ENCODE data around the gene CLDN4. TPM values are rescaled to one million over a fixed set of nuclear protein-coding genes. Genes with fewer than 3 reads are reported as not detected.
"Not testable (repeated sequence)": the region's sequence is repeated elsewhere in the genome, so short reads cannot be mapped to it uniquely, and the experiment has no call there.

CLDN4 gene
- total RNA-seq, 1 experiment from 2014 or later = 32.0 TPM

DNA sequence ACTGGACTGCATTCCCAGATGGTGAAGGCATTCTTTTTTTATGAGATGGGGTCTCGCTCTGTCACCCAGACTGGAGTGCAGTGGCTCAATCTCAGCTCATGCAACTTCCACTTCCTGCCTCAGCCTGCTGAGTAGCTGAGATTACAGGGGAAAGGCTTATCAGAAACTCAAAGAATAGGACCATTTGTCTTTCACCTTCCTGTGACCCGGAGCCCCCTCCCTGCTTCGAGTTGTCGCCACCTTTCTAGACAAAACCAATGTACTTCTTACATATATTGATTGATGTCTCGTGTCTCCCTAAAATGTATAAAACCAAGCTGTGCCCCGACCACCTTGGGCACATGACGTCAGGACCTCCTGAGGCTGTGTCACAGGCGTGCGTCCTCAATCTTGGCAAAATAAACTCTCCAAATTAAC, 13.3 kb downstream of the CLDN4 start:
- Mint-ChIP-seq H3K27ac (peak overlapping the region; percentile 40; the same call in 1 of the 2 replicates), H3K4me1 (peaks cover 31% of the 10 kb centered on the region), H3K36me3 (peaks cover 2% of the 10 kb centered on the region; the same call in 1 of the 2 replicates), H3K9me3 (peaks cover 7% of the 10 kb centered on the region), H3K4me3 (no peak overlapping the region), H3K27me3 (ENCODE audit: low read depth) (no peaks in the 10 kb centered on the region; the same call in 1 of the 2 replicates)
- ChIA-PET POLR2A (no interaction called here), CTCF (interaction anchor here (2.8 kb wide), 1 partner anchor 33 kb away, joined by 45 read pairs; no protein-coding TSS in a partner anchor)
- no peak for TF ChIP-seq NR1H2 (CRISPR knock-in tag; IDR thresholded peaks at IDR 0.05)
- no peak for TF ChIP-seq SP1 (CRISPR knock-in tag; conservative IDR thresholded peaks at IDR 0.05)
- TF ChIP-seq, protein P1, sequence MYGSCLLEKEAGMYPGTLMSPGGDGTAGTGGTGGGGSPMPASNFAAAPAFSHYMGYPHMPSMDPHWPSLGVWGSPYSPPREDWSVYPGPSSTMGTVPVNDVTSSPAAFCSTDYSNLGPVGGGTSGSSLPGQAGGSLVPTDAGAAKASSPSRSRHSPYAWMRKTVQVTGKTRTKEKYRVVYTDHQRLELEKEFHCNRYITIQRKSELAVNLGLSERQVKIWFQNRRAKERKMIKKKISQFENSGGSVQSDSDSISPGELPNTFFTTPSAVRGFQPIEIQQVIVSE (CRISPR knock-in tag; IDR thresholded peaks at IDR 0.05; ENCODE audit: borderline replicate concordance) = no peak
- TF ChIP-seq, protein P2, sequence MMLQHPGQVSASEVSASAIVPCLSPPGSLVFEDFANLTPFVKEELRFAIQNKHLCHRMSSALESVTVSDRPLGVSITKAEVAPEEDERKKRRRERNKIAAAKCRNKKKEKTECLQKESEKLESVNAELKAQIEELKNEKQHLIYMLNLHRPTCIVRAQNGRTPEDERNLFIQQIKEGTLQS (CRISPR knock-in tag; conservative IDR thresholded peaks at IDR 0.05) = no peak
- TF ChIP-seq FOXK1 (CRISPR knock-in tag; IDR thresholded peaks at IDR 0.05) = no peak
- no peak for TF ChIP-seq ZNF671 (CRISPR knock-in tag; IDR thresholded peaks at IDR 0.05)
- TF ChIP-seq, protein P3, sequence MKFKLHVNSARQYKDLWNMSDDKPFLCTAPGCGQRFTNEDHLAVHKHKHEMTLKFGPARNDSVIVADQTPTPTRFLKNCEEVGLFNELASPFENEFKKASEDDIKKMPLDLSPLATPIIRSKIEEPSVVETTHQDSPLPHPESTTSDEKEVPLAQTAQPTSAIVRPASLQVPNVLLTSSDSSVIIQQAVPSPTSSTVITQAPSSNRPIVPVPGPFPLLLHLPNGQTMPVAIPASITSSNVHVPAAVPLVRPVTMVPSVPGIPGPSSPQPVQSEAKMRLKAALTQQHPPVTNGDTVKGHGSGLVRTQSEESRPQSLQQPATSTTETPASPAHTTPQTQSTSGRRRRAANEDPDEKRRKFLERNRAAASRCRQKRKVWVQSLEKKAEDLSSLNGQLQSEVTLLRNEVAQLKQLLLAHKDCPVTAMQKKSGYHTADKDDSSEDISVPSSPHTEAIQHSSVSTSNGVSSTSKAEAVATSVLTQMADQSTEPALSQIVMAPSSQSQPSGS (CRISPR knock-in tag; IDR thresholded peaks at IDR 0.05; ENCODE audit: borderline replicate concordance, low read depth) = no peak
- no peak for TF ChIP-seq ZNF138 (CRISPR knock-in tag; conservative IDR thresholded peaks at IDR 0.05)
- TF ChIP-seq HMGA2 (CRISPR knock-in tag; IDR thresholded peaks at IDR 0.05) = no peak
- TF ChIP-seq TEAD1 (CRISPR knock-in tag; IDR thresholded peaks at IDR 0.05) = no peak
- no peak for TF ChIP-seq ZNF232 (CRISPR knock-in tag; IDR thresholded peaks at IDR 0.05)
- TF ChIP-seq, protein P4, sequence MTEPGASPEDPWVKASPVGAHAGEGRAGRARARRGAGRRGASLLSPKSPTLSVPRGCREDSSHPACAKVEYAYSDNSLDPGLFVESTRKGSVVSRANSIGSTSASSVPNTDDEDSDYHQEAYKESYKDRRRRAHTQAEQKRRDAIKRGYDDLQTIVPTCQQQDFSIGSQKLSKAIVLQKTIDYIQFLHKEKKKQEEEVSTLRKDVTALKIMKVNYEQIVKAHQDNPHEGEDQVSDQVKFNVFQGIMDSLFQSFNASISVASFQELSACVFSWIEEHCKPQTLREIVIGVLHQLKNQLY (CRISPR knock-in tag; IDR thresholded peaks at IDR 0.05) = no peak
- DNase-seq (ENCODE audit: low spot score) (no peak), ATAC-seq (no peak)

DNA sequence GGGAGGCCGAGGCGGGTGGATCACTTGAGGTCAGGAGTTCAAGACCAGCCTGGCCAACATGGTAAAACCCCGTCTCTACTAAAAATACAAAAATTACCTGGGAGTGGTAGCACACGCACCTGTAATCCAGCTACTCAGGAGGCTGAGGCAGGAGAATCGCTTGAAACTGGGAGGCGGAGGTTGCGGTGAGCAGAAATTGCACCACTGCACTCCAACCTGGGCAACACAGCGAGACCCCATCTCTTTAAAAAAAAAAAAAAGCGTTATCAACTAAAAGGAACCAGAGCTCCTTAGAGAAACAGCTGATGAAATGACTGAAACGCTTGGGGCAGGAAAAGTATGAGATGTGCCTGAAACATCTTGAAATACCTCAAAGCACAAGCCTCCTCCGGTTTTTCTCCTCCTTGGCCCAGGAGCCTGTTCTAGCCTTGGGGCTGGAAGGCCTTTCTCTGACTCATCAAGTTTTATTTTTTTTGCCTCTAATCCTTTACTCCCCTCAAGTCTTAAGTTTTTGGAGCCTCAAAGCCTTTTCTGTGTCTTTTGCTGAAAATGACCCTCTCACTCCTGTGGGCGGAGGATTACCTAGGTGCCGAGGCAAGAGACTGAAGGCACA, 14.2 kb downstream of the CLDN4 start:
- H3K27ac Mint-ChIP-seq = no peak overlapping the region
- peaks cover 2% of the 10 kb centered on the region; the same call in 1 of the 2 replicates for H3K36me3 Mint-ChIP-seq
- H3K4me3 Mint-ChIP-seq = no peak overlapping the region
- peaks cover 7% of the 10 kb centered on the region for H3K9me3 Mint-ChIP-seq
- ChIA-PET POLR2A (no interaction called here), CTCF (no interaction called here)
- no peak for DNase-seq (ENCODE audit: low spot score)
- TF ChIP-seq TP53 (CRISPR knock-in tag; IDR thresholded peaks at IDR 0.05) (no peak), SMAD4 (CRISPR knock-in tag; IDR thresholded peaks at IDR 0.05) (no peak), TEAD1 (CRISPR knock-in tag; IDR thresholded peaks at IDR 0.05) (no peak), ZNF219 (CRISPR knock-in tag; IDR thresholded peaks at IDR 0.05; ENCODE audit: borderline replicate concordance) (no peak), TEAD4 (CRISPR knock-in tag; IDR thresholded peaks at IDR 0.05) (no peak), TCF7 (CRISPR knock-in tag; IDR thresholded peaks at IDR 0.05; ENCODE audit: low read depth) (no peak), JUN (CRISPR knock-in tag; IDR thresholded peaks at IDR 0.05) (no peak), GTF2I (CRISPR knock-in tag; conservative IDR thresholded peaks at IDR 0.05) (no peak)
- TF ChIP-seq, protein P5, sequence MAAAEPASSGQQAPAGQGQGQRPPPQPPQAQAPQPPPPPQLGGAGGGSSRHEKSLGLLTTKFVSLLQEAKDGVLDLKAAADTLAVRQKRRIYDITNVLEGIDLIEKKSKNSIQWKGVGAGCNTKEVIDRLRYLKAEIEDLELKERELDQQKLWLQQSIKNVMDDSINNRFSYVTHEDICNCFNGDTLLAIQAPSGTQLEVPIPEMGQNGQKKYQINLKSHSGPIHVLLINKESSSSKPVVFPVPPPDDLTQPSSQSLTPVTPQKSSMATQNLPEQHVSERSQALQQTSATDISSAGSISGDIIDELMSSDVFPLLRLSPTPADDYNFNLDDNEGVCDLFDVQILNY (CRISPR knock-in tag; IDR thresholded peaks at IDR 0.05) = no peak
- TF ChIP-seq, protein P6, sequence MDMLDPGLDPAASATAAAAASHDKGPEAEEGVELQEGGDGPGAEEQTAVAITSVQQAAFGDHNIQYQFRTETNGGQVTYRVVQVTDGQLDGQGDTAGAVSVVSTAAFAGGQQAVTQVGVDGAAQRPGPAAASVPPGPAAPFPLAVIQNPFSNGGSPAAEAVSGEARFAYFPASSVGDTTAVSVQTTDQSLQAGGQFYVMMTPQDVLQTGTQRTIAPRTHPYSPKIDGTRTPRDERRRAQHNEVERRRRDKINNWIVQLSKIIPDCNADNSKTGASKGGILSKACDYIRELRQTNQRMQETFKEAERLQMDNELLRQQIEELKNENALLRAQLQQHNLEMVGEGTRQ (CRISPR knock-in tag; IDR thresholded peaks at IDR 0.05) = no peak
- TF ChIP-seq, protein P7, sequence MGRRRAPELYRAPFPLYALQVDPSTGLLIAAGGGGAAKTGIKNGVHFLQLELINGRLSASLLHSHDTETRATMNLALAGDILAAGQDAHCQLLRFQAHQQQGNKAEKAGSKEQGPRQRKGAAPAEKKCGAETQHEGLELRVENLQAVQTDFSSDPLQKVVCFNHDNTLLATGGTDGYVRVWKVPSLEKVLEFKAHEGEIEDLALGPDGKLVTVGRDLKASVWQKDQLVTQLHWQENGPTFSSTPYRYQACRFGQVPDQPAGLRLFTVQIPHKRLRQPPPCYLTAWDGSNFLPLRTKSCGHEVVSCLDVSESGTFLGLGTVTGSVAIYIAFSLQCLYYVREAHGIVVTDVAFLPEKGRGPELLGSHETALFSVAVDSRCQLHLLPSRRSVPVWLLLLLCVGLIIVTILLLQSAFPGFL (CRISPR knock-in tag; IDR thresholded peaks at IDR 0.05; ENCODE audit: borderline replicate concordance) = no peak
- peaks cover 26% of the 10 kb centered on the region for H3K4me1 Mint-ChIP-seq
- no peak for ATAC-seq
- H3K27me3 Mint-ChIP-seq (ENCODE audit: low read depth) = no peaks in the 10 kb centered on the region; the same call in none of the 2 replicates

DNA sequence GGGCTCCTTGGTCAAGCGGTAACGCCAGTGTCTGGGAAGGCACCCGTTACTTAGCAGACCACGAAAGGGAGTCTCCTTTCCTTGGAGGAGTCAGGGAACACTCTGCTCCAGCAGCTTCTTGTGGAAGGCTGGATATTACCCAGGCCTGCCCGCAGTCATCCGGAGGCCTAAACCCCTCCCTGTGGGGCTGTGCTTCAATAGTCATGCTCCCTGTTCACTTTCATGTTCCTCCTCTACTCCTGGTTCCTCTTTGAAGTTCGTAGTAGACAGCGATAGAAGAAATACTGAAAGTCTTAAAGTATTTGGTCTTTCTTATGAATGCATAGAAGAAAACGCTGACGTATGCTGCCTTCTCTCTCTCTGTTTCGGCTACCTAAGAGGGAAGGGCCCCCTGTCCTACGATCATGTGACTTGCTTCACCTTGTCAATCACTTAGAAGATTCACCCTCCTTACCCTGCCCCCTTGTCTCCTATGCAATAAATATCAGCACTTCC, 15.0 kb downstream of the CLDN4 start:
- CTCF ChIA-PET; H3K27me3 Mint-ChIP-seq (ENCODE audit: low read depth); H3K9me3 Mint-ChIP-seq; ATAC-seq; POLR2A ChIA-PET; H3K36me3 Mint-ChIP-seq; DNase-seq (ENCODE audit: low spot score); H3K27ac Mint-ChIP-seq; H3K4me3 Mint-ChIP-seq: not testable (repeated sequence)
- peaks cover 23% of the 10 kb centered on the region for H3K4me1 Mint-ChIP-seq
